Middle frontal gyrus (tissue), 1 donor: ENCODE data around the gene RFTN1.

Experiments
- DNase-seq: peaks from one replicate; pipeline ENCODE4 v3.0.0-alpha.2; 2015; ENCODE audit warnings: low spot score; ENCODE audit errors: extremely low spot score

Gene RFTN1

GRCh38 chr3:16362770-16363169 is 150.7 kb downstream of the RFTN1 start:
- DNase-seq, result no peak

GRCh38 chr3:16361087-16361486 is 152.4 kb downstream of the RFTN1 start:
- DNase-seq, result no peak

GRCh38 chr3:16359331-16359730 is 154.2 kb downstream of the RFTN1 start:
- DNase-seq, result no peak

GRCh38 chr3:16358336-16358735 is 155.2 kb downstream of the RFTN1 start:
- no peak for DNase-seq

DNA sequence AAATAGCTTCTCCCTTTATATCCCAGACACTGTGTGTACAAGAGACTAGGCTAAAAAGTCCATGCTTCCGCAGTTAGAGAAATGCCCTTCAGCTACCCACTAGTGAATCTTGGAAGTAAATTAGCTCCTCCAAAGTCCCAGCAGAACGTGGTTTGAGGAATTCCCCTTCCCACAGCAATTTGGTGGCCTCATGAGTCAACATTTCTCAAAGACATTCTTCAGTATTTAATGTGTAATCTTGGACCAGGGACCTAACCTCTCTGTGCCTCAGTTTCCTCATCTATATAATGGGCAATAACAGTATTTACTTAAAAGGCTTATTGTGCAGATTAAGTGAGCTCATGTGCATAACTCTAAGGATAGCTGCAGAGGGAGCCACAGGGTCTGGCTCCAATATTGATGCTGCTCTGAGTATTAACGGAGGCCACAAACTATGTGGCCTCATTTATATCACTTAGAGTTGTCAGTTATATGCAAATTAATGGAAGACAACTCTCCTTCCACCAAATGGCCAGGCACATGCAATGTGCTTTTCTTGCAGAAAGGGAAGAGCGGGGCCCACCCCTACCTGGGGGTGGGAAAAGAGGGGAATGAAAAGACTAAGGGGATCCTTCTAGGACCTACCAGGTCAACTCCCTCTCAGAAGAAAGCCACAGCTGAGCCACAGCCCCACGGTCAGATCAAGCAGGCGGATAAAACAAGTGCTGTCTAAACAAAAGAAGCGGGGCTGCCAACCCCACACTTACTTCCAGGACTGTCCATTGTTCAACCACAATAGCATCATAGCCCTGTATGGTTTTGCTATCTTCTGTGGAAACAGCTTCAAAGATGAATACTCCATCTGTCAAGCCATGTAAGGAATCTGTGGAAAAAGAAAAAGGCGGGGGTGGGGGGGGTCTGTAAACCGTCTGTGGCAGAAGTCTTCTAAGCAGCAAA is 156.0 kb downstream of the RFTN1 start:
- DNase-seq, result no peak

- no peak for DNase-seq
Observed at GRCh38 chr3:16355828-16356227, 157.7 kb downstream of the RFTN1 start.

- no peak for DNase-seq
Observed at GRCh38 chr3:16354291-16354690, 159.2 kb downstream of the RFTN1 start.

GRCh38 chr3:16352428-16352827 is 161.1 kb downstream of the RFTN1 start:
- DNase-seq, result no peak

- DNase-seq, result no peak
Observed at GRCh38 chr3:16350597-16351318, 162.7 kb downstream of the RFTN1 start.

DNA sequence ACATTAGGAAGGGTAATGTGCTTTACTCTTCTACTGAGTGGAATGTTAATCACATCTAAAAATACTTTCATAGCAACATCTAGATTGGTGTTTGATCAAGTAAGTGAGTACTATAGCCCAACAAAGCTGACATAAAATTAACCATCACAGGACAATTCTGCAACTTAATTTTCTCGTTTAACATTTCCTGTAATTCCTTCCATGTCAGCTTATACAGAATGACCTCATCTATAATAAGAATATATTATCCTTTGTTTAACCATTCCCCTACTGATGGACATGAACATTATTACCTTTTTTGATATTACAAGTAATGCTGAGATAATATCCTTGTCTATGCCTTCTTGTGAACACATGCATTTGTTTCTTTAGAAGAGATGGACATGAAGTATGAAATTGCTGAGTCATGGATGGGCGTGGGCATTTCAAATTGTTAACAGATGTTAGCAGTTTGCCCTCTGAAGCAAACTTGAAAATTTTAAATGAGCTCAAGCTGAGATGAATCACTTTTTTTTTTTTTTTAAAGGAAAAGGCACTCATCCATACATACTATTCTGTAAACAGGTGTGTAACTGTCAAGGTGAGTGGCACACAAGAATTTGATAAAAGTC is 163.4 kb downstream of the RFTN1 start:
- no peak for DNase-seq

- DNase-seq, result no peak
Observed at GRCh38 chr3:16347548-16347947, 166.0 kb downstream of the RFTN1 start.

DNA sequence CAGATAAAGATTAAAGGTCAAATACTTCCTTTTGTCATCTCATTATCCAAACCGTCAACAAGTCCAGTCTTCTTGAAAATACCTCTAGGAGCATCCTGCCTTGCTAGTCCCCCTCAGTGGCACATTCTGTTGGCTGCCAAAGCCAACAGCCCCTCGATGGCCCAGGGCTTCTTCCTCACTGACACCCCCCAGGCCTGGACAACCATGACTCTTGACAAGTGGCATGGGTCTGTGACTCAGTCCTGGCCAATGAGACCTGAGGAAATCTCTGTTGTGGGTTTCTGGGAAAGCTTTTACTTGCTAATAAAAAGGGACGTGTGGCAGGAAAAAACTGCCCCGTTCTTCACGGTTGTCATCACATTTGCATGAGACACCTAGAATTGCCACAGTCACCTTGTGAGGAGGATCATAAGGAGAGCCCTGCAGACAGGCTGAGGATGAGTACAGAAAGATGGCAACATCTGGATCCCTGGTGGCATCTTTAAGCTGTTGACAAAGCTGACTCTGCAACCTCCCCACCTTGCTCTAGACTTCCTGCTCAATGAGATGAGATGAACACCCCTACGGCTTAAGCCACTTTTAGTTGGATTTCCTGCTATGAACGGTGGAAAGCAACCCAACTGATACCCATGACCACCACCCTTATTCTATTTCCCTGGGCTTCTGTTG is 167.0 kb downstream of the RFTN1 start:
- DNase-seq, result no peak

GRCh38 chr3:16343101-16343500 is 170.4 kb downstream of the RFTN1 start:
- no peak for DNase-seq

GRCh38 chr3:16338999-16339398 is 174.5 kb downstream of the RFTN1 start:
- DNase-seq, result peak; percentile 57

- DNase-seq, result no peak
Observed at GRCh38 chr3:16337856-16338540, 175.5 kb downstream of the RFTN1 start.

- no peak for DNase-seq
Observed at GRCh38 chr3:16336825-16337224, 176.7 kb downstream of the RFTN1 start.

- no peak for DNase-seq
Observed at GRCh38 chr3:16335772-16336645, 177.5 kb downstream of the RFTN1 start.

- no peak for DNase-seq
Observed at GRCh38 chr3:16335333-16335732, 178.2 kb downstream of the RFTN1 start.

DNA sequence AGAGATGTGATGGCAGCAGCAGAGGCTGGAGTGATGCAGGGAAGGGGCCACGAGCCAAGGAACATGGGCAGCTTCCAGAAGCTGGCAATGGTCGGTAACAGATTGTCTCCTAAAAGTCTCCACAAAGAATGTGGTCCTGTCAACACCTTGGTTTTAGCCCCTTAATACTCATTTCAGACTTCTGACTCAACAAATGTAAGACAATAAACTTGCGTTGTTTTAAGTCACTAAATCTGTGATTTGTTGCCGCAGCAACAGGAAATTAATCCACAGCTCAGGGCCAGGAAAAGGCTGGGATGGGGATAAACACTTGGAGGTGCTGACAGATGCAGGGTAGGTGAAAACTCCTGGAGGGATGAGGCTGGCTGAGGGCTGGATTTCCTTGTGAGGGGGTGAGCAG is 178.6 kb downstream of the RFTN1 start:
- no peak for DNase-seq

DNA sequence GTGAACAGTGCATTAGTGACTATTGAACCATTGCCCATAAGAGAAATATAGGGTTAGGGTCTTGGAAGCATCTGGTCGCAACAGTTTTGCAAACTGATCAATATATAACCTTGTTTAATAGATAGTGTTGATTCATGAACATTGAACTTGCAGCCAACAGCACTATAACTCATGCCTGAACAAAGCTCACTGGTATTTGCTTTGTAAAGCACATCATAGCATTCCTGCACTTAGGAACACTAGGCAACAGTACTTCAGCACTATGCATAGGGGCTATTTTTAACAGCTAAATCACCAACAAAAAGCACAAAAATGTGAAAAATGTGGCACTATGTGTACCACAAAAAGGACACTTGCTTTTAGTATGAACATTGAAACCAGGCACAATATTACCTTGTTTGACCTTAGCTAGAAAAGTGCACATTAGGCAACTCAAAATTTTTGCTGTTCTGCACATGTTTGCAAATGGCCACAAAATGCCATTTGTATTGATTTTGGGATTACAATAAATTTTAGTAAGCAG is 180.5 kb downstream of the RFTN1 start:
- DNase-seq, result no peak
